Caco-2 (cell line): ENCODE measurements around the gene TJAP1. TPM values are rescaled to one million over a fixed set of nuclear protein-coding genes. Genes with fewer than 3 reads are reported as not detected.
A peak's percentile ranks its signal among the peaks of the same experiment; 100 is the strongest.
"Not testable (repeated sequence)": the region's sequence is repeated elsewhere in the genome, so short reads cannot be mapped to it uniquely, and the experiment has no call there.

Source experiments
- BruUV-seq: library from RNA; stranded (reverse); fragments of 400-500 nt; replicated peaks from 2 replicates; lab custom pipeline; 2021; lab: Mats Ljungman, UMichigan
- CTCF ChIA-PET: fragments of 300-600 bp; sonication (Branson Sonifier 250); formaldehyde crosslinking; loops from one replicate; lab custom pipeline; 2022; ENCODE audit warnings: antibody characterized with exemption; lab: Charles Lee
- POLR2A ChIA-PET: fragments of 300-600 bp; sonication (Branson Sonifier 250); formaldehyde crosslinking; loops from one replicate; lab custom pipeline; 2022; ENCODE audit warnings: antibody characterized with exemption; lab: Charles Lee
- DNase-seq, 2 experiments: peaks; one replicate each; pipeline versions ENCODE4 v3.0.0 to v3.0.0-alpha.2; 2020 to 2022
- H3K27me3 ChIP-seq: replicated peaks from 2 replicates; pipeline ENCODE4 v1.6.0; 2011; ENCODE audit warnings: low read length; ENCODE audit not compliant: control insufficient read depth, insufficient read depth
- H3K36me3 ChIP-seq: 2 replicates; pipeline ENCODE4 v1.5.1; 2011; ENCODE audit warnings: low read length; ENCODE audit not compliant: control insufficient read depth, insufficient read depth
- H3K4me1 ChIP-seq: fragments of 250-450 bp; sonication (Bioruptor Pico); 2 replicates; pipeline ENCODE4 v1.5.1; 2020; ENCODE audit warnings: mild to moderate bottlenecking
- H3K4me3 ChIP-seq: 2 replicates; pipeline ENCODE4 v1.5.1; 2011; ENCODE audit warnings: low read depth, mild to moderate bottlenecking, control low read depth, low read length
- H3K9me3 ChIP-seq: fragments of 250-450 bp; sonication (Bioruptor Pico); 2 replicates; pipeline ENCODE4 v1.5.1; 2020; ENCODE audit warnings: mild to moderate bottlenecking, moderate library complexity
- H3K27ac Mint-ChIP-seq: one replicate; pipeline ENCODE4 v1.8.0; 2022; ENCODE audit warnings: mixed read lengths; ENCODE audit not compliant: unreplicated experiment
- H3K27me3 Mint-ChIP-seq: one replicate; pipeline ENCODE4 v1.8.0; 2022; ENCODE audit warnings: mixed read lengths; ENCODE audit not compliant: insufficient read depth, unreplicated experiment
- H3K36me3 Mint-ChIP-seq: one replicate; pipeline ENCODE4 v1.8.0; 2022; ENCODE audit warnings: mild to moderate bottlenecking, mixed read lengths; ENCODE audit not compliant: insufficient read depth, unreplicated experiment
- H3K4me1 Mint-ChIP-seq: one replicate; pipeline ENCODE4 v1.8.0; 2022; ENCODE audit warnings: low read depth, mixed read lengths; ENCODE audit not compliant: unreplicated experiment
- H3K4me3 Mint-ChIP-seq: one replicate; pipeline ENCODE4 v1.8.0; 2022; ENCODE audit warnings: mild to moderate bottlenecking, moderate library complexity, mixed read lengths; ENCODE audit not compliant: unreplicated experiment
- H3K9me3 Mint-ChIP-seq: one replicate; pipeline ENCODE4 v1.8.0; 2022; ENCODE audit warnings: mixed read lengths; ENCODE audit not compliant: unreplicated experiment
- intact Hi-C: fragments of 100-400 bp; cut with micrococcal nuclease; formaldehyde crosslinking; loops from one replicate; pipeline ENCODE4 v1.10.0; 2022; ENCODE audit not compliant: unreplicated experiment
- total RNA-seq: library from RNA; stranded (reverse); gene quantifications from 2 replicates; pipeline ENCODE4 v1.2.3, GENCODE V29; 2022
- TF ChIP-seq, protein P1 (sequence below), 2 experiments: fragments of 200-600 bp in 1 of 2; IDR thresholded peaks; 1 replicate in 1 of 2; 2 replicates in 1 of 2; pipeline versions ENCODE4 v1.5.1 to v1.8.0; 2011 to 2022; ENCODE audit warnings: antibody characterized with exemption in 1 of 2, control low read depth in 1 of 2, inconsistent platforms in 1 of 2, low read depth in 1 of 2, low read length in 1 of 2, mild to moderate bottlenecking in 1 of 2, moderate library complexity in 1 of 2; ENCODE audit not compliant: insufficient read depth in 1 of 2, severe bottlenecking in 1 of 2, unreplicated experiment in 1 of 2

The TJAP1 gene
- total RNA-seq, 1 experiment from 2014 or later = 34.0 TPM

DNA sequence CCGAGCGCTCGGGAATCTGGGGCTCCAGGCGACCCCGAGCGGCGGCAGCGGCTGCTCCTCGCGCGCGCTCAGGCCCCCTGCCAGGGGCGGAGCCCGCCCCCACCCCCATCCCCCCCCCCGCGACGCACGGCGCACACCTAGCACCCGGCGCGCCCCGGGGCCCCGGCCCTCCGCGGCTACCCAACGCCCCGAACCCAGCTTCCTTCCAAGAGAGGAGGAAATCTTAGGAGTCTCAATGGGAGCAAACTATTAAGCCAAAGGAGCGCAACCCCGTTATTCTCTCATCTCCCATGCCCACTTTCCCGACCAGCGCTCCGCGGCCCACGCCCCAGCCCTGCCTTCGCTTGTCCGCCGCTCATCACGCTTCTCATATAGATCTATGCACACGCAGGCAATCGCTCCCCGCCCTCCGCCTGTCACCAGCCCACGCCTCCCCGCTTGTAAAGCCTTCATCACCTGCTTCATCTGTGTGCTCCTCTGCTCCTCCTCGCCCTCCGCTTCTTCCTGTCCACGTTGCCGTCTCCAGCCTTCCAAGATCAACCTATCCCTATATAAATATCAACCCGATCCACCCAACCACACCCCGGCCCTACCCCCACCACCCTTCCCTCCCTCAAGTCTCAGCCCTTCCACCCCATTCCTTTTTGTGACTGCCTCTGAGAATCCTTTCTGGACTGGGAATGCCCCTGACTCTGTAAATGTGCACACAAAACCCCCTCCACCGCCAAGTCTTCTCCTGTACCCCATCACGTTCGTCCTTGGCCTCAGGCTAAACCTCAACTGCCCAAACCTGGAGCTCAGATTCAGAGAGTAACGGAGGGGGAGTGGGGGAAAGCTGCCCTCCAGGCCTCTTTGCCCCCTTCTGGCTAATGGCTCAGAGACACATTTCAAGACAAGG, 21.6 kb upstream of the TJAP1 start, which contains the start of gene DLK2:
DLK2 (minus strand) TSS at position 18 of the 898 bp plus-strand sequence. CDS start 723 bp downstream, outside the sequence.
- ChIA-PET POLR2A (interaction anchor here (0.5 kb wide), 1 partner anchor 21 kb away, joined by 4 read pairs; the partner anchor contains the start of gene TJAP1), CTCF (interaction anchor here (0.6 to 5.5 kb wide), 11 partner anchors 20 to 194 kb away, joined by 3 to 19 read pairs (median 4); partner anchors contain the start of gene LRRC73)
- H3K36me3 Mint-ChIP-seq = peaks cover 14% of the 10 kb centered on the region
- H3K27me3 Mint-ChIP-seq = no peaks in the 10 kb centered on the region
- TF ChIP-seq, protein P1, sequence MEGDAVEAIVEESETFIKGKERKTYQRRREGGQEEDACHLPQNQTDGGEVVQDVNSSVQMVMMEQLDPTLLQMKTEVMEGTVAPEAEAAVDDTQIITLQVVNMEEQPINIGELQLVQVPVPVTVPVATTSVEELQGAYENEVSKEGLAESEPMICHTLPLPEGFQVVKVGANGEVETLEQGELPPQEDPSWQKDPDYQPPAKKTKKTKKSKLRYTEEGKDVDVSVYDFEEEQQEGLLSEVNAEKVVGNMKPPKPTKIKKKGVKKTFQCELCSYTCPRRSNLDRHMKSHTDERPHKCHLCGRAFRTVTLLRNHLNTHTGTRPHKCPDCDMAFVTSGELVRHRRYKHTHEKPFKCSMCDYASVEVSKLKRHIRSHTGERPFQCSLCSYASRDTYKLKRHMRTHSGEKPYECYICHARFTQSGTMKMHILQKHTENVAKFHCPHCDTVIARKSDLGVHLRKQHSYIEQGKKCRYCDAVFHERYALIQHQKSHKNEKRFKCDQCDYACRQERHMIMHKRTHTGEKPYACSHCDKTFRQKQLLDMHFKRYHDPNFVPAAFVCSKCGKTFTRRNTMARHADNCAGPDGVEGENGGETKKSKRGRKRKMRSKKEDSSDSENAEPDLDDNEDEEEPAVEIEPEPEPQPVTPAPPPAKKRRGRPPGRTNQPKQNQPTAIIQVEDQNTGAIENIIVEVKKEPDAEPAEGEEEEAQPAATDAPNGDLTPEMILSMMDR (IDR thresholded peaks at IDR 0.05; ENCODE audit: insufficient read depth in 1 of 2, low read depth in 1 of 2, low read length in 1 of 2, severe bottlenecking in 1 of 2, unreplicated experiment in 1 of 2) = no peak
- H3K4me1 Mint-ChIP-seq = no peaks in the 10 kb centered on the region
- no TSS peak for BruUV-seq
- peak within 1 kb of the TSS; percentile 3 for H3K27ac Mint-ChIP-seq
- H3K36me3 ChIP-seq = no peaks in the 10 kb centered on the region
- no peaks in the 10 kb centered on the region for H3K27me3 ChIP-seq
- H3K9me3 ChIP-seq = no peaks in the 10 kb centered on the region
- peaks cover 7% of the 10 kb centered on the region; the same call in 1 of the 2 replicates for H3K4me1 ChIP-seq
- peak within 1 kb of the TSS; percentile 78 for H3K4me3 Mint-ChIP-seq
- intact Hi-C loops = loop anchor here (2.0 kb wide), 1 partner anchor 69 kb away; no protein-coding TSS in a partner anchor
- H3K4me3 ChIP-seq = peak within 1 kb of the TSS; percentile 62
- peak; percentile 34 to 54 for DNase-seq
- H3K9me3 Mint-ChIP-seq = no peaks in the 10 kb centered on the region

DNA sequence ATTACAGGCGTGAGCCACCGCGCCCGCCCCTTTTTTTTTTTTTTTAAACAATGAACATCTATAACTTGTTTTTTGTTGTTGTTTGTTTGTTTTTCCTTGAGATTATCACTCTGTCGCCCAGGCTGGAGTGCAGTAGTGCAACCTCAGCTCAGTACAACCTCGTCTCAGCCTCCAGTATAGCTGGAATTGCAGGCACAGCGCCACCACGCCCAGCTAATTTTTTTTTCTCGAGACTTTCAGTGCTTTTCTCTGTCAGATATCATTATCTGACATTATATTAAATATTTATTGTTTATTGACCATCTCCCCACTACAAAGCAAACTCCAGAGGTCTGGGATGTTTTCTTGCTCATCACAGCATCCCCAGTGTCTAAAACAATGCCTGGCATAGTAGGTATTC, 19.7 kb upstream of the TJAP1 start:
- Mint-ChIP-seq H3K9me3 (no peaks in the 10 kb centered on the region), H3K4me1 (no peaks in the 10 kb centered on the region), H3K36me3 (peaks cover 14% of the 10 kb centered on the region), H3K27ac (no peak overlapping the region), H3K27me3 (peaks cover 6% of the 10 kb centered on the region), H3K4me3 (peak overlapping the region; percentile 56)
- DNase-seq = no peak
- intact Hi-C loops = no loop called here
- Histone ChIP-seq H3K36me3 (no peaks in the 10 kb centered on the region), H3K4me1 (peaks cover 7% of the 10 kb centered on the region; the same call in 1 of the 2 replicates), H3K27me3 (no peaks in the 10 kb centered on the region), H3K4me3 (no peak overlapping the region), H3K9me3 (no peaks in the 10 kb centered on the region)
- BruUV-seq = no TSS peak
- TF ChIP-seq, protein P1 (IDR thresholded peaks at IDR 0.05; ENCODE audit: insufficient read depth in 1 of 2, low read depth in 1 of 2, low read length in 1 of 2, severe bottlenecking in 1 of 2, unreplicated experiment in 1 of 2) = peak in 1 of 2 experiments; percentile 33
- ChIA-PET CTCF (interaction anchor here (0.6 to 5.5 kb wide), 10 partner anchors 14 to 887 kb away, joined by 3 to 19 read pairs (median 3); partner anchors contain the start of gene ABCC10), POLR2A (interaction anchor here (0.5 to 1.0 kb wide), 3 partner anchors 18 to 58 kb away, joined by 3 to 4 read pairs (median 3); no protein-coding TSS in a partner anchor)

DNA sequence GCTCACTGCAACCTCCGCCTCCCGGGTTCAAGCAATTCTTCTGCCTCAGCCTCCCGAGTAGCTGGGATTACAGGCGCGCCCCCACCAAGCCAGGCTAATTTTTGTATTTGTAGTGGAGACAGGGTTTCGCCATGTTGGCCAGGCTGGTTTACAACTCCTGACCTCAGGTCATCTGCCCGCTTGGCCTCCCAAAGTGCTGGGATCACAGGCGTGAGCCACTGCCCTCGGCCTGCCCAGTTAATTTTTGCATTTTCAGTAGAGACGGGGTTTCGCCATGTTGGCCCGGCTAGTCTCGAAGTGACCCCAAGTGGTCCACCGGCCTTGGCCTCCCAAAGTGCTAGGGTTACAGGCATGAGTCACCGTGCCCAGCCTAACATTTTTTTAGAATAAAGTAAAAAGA, 19.2 kb upstream of the TJAP1 start:
- intact Hi-C loops, BruUV-seq, H3K27me3 ChIP-seq, H3K9me3 Mint-ChIP-seq, H3K9me3 ChIP-seq, H3K27me3 Mint-ChIP-seq, H3K4me1 ChIP-seq, H3K4me1 Mint-ChIP-seq, H3K36me3 ChIP-seq, H3K4me3 Mint-ChIP-seq, H3K27ac Mint-ChIP-seq, H3K4me3 ChIP-seq, DNase-seq: not testable (repeated sequence)
- POLR2A ChIA-PET = interaction anchor here (1.0 kb wide), 1 partner anchor 58 kb away, joined by 3 read pairs; no protein-coding TSS in a partner anchor
- CTCF ChIA-PET = interaction anchor here (0.7 to 5.5 kb wide), 4 partner anchors 38 to 621 kb away, joined by 3 to 19 read pairs (median 9); no protein-coding TSS in a partner anchor
- H3K36me3 Mint-ChIP-seq = peaks cover 14% of the 10 kb centered on the region
